ENCODE results near the gene RNF44.

The RNF44 gene

DNA sequence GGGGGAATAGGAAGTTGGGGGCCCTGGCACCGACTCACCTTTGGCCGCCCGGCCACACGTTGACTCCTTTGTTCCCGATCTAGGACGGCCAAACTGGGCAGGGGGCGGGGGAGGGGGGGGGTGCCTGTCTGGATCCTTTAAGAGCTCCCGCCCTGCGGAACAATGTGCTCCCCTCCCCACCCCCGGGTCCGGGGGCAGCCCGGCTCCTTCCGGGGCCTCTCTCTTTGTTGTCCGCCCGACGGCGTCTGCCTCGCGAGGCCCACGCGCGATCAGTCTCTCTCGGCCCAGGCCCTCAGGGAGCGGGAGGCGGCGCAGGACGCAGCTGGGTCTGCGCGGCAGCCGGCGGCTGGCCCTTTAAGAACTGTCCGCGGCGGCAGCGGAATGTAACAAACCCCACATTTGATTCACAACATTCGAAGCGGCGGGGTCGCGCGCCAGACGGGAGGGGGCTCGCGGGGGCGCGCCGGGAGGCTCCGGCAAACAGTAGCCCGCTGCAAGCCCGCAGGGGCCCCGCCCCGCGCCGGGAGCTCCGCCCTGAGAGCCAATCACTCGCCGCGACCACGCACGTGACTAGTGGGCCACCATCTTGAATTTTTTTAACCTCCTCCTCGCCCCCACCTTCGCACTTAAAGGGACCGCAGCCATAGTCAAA, at the start of gene RNF44:
Gene RNF44, minus strand, starts transcription at position 501 of the 652 bp plus-strand sequence. CDS start 4,930 bp downstream, outside the sequence.
- peak; percentile 95 to 97 for DNase-seq

GRCh38 chr5:176583076-176583475, 45.9 kb upstream of the RNF44 start:
- no peak for DNase-seq

DNA sequence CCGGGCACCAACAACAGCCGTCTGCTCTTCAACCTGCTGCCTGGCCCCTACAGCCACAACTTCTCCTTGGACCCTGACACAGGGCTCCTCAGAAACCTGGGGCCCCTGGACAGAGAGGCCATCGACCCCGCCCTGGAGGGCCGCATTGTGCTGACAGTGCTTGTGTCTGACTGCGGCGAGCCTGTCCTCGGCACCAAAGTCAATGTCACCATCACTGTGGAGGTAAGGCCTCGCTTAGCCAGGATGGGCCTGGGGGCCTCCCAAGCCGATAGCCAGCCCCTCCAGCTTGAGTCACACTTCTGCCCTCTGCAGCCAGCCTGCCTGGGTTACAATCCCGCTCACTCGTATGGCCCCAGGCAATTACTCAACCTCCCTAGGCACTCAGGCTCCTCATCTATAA, 44.2 kb upstream of the RNF44 start:
- no peak for DNase-seq

- no peak for DNase-seq
Observed at GRCh38 chr5:176579323-176579722, 42.1 kb upstream of the RNF44 start.

- no peak for DNase-seq
Observed at GRCh38 chr5:176578391-176578808, 41.2 kb upstream of the RNF44 start.

GRCh38 chr5:176577312-176578176, 40.3 kb upstream of the RNF44 start:
- no peak for DNase-seq

- DNase-seq: no peak
Observed at GRCh38 chr5:176575488-176576422, 38.6 kb upstream of the RNF44 start.

- no peak for DNase-seq
Observed at GRCh38 chr5:176575066-176575465, 37.9 kb upstream of the RNF44 start.

DNA sequence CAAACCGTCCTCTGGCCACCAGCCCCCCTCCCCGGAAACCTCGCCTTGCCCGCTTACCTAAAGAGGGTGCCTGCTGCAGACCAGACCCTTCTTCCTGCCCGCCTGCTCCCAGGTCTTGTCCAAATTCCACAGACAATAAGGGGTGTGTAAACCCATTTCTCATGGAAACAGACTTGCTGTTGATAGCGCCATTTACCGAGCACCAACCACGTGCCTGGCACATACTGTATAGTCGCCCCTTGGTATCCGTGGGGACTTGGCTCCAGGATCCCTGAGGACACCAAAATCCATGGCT, 37.0 kb upstream of the RNF44 start:
- no peak for DNase-seq

GRCh38 chr5:176573564-176574296, 36.5 kb upstream of the RNF44 start:
- DNase-seq: peak; percentile 79

- DNase-seq: no peak
Observed at GRCh38 chr5:176570044-176570443, 32.8 kb upstream of the RNF44 start.

DNA sequence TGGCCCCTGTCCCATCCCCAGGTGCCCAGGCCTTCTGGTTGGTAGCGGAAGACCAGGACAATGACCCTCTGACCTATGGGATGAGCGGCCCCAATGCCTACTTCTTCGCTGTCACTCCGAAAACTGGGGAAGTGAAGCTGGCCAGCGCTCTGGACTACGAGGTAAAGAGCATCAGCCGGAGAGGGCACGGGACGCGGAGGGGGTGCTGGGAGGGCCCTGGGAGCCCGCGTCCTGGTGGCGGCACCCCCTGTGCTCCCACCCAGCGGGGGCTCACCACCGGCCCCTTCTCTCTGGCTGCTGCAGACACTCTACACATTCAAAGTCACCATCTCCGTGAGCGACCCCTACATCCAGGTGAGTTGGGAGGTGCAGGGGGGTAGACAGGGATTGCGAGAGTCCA, 31.5 kb upstream of the RNF44 start:
- no peak for DNase-seq

DNA sequence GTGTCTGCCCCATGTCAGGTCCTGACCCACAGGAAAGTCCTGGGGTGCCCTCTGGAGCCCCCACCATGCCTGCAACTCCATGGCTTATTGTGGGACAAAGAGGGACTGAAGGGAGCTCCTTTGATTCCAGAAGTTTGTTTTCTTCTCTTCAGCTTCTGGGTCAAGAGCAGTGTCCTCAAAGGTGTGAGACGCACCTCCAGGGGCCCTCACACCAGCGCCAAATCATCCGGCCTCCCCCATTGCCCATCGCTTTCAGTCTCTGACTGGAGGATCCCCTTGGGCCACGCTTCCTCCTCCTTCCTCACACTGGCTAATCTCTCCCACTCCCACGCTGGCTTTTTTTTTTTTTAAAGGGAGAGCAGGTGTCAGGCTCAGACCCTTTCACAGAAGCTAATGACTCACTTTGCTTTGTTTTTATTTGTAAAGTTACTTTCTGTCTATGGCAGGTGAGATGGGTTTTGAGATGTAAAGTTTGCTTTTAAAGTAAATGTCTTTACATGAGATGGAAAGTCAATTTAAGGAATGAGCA, 28.6 kb upstream of the RNF44 start:
- DNase-seq: no peak

DNA sequence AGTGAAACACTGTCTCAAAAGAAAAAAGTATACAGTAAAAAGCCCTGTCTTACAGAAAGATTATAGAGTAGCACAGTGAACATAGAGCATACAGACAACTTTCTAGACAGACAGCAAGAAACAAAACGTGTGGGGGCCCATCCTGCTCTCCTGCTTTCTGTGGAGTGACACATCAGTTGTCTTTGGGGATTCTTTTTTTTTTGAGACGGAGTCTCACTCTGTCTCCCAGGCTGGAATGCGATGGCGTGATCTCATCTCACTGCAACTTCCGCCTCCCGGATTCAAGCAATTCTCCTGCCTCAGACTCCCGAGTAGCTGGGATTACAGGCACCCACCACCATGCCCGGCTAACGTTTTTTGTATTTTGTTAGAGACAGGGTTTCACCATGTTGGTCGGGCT, 26.8 kb upstream of the RNF44 start:
- no peak for DNase-seq

- DNase-seq: no peak
Observed at GRCh38 chr5:176562189-176562588, 25.0 kb upstream of the RNF44 start.

DNA sequence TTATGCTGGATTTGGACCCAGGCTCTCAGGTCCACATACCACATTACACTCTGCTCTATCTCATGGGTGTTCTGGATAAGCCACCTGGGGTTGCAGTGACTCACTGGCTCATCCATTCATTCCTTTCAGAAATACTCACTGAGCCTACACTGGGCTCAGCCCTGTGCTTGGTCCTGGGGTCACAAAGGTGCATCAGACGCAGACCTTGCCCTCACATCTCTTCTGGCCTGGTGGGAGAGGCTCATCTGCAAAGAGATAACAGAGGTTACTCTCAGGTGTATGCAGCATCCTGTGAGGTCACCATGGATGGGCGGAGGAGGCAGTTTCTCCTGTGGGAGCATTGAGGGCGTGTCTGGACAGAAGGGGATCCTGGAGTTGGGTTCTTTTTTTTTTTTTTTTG, 24.1 kb upstream of the RNF44 start:
- no peak for DNase-seq

GRCh38 chr5:176560364-176560763, 23.2 kb upstream of the RNF44 start:
- no peak for DNase-seq

- no peak for DNase-seq
Observed at GRCh38 chr5:176559683-176560082, 22.5 kb upstream of the RNF44 start.

- DNase-seq: no peak
Observed at GRCh38 chr5:176557846-176558245, 20.6 kb upstream of the RNF44 start.

DNA sequence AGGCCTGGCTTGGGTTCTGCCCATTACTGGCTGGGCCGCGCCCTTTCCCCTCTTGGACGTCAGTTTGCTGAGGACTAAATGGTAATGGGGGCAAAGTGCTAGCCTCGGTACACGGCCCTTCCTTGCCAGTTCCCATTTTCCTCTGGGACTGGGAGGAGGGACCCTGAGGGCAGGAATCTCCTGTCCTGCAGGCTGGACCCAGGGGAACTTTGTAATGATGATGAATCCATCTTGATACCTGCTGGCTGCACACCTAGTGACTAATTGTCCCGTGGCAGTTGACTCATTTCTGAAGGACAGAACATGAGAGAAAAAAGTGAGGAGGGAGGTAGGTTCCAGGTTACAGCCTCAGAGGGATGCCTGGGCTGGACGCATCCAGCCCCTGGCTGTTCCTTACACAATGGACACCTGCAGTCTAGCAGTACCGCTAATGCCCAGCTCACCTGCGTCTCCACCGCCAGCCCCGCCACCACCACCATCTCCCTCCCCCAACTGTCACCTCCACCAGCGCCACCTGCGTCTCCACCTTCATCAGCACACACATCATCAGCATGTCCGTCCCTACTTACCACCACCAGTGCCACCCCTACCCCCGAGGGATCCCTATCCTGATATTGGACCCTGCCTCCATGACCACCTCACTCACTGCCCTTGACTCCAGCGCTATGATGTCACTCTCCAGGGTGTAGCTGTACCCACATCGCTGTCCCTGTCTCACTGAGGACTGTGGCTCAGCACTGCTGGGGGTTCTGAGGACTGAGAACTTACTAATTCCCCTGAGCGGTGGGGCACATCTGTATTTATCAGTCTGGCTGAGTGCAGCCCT, 16.3 kb upstream of the RNF44 start:
- DNase-seq: no peak

GRCh38 chr5:176552332-176552869, 15.2 kb upstream of the RNF44 start:
- DNase-seq: no peak
